GM10248 (cell line): ENCODE measurements around the gene PRKCE.

Experiments
- CTCF ChIA-PET: fragments of 300-600 bp; sonication (Branson Sonifier 250); formaldehyde crosslinking; extraction: SDS; loops from one replicate; lab custom pipeline; 2021; ENCODE audit warnings: antibody characterized with exemption; lab: Yijun Ruan, JAX
- POLR2A ChIA-PET: fragments of 350-650 bp; sonication (Branson Sonifier 250); formaldehyde crosslinking; extraction: SDS; loops from one replicate; lab custom pipeline; 2020; ENCODE audit warnings: antibody characterized with exemption; lab: Yijun Ruan, JAX
- DNase-seq: peaks from one replicate; pipeline ENCODE4 v3.0.0; 2012; ENCODE audit errors: extremely low spot score
- TF ChIP-seq, protein P1 (sequence below): IDR thresholded peaks from 2 replicates; pipeline ENCODE4 v1.5.1; 2012; ENCODE audit warnings: mild to moderate bottlenecking, low read depth; ENCODE audit errors: extremely low read depth, missing control alignments, control extremely low read depth

The PRKCE gene

DNA sequence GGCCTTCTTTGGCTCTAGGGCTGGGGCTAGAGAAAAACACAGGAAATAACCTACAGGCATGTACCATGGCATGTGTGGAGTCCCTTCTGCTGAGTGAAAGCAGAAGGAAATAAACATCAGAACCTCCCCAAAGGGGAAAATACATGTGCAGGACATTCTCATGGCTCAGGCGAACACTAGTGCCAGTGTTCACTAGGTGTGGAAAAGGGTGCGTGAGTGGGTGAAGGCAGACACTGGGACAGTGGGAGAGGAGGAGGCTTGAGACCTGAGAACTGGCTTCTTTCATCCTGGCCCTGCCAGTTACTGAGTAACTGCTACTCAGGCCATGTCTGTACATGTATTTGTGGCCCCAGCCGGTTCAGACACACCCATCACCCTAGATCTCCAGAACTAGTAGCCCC lies 268.2 kb downstream of the PRKCE start:
- TF ChIP-seq, protein P1, sequence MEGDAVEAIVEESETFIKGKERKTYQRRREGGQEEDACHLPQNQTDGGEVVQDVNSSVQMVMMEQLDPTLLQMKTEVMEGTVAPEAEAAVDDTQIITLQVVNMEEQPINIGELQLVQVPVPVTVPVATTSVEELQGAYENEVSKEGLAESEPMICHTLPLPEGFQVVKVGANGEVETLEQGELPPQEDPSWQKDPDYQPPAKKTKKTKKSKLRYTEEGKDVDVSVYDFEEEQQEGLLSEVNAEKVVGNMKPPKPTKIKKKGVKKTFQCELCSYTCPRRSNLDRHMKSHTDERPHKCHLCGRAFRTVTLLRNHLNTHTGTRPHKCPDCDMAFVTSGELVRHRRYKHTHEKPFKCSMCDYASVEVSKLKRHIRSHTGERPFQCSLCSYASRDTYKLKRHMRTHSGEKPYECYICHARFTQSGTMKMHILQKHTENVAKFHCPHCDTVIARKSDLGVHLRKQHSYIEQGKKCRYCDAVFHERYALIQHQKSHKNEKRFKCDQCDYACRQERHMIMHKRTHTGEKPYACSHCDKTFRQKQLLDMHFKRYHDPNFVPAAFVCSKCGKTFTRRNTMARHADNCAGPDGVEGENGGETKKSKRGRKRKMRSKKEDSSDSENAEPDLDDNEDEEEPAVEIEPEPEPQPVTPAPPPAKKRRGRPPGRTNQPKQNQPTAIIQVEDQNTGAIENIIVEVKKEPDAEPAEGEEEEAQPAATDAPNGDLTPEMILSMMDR, result no peak
- POLR2A ChIA-PET, result no interaction called here
- peak; percentile 33 for DNase-seq
- CTCF ChIA-PET, result interaction anchor here (1.6 to 4.0 kb wide), 3 partner anchors 15 to 39 kb away, joined by 3 to 22 read pairs (median 8); no protein-coding TSS in a partner anchor

DNA sequence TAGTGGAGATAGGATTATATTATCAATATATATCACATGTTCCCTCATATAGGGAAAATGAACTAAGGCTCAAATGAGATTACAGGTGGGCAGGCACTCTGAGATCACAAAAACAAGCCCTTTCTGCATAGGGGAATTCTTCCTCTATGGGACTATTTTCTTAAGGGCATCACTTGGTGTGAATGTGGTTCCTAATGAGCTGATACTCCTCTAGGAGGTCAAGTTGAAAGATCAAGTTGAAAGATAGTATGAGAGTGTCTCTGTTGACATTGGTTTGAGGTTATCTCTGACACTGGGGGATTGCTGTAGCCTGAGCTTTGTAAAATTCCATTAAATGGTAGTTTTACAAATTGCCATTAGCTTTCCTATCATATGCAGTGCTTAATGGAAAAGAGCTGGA lies 270.4 kb downstream of the PRKCE start:
- POLR2A ChIA-PET, result no interaction called here

DNA sequence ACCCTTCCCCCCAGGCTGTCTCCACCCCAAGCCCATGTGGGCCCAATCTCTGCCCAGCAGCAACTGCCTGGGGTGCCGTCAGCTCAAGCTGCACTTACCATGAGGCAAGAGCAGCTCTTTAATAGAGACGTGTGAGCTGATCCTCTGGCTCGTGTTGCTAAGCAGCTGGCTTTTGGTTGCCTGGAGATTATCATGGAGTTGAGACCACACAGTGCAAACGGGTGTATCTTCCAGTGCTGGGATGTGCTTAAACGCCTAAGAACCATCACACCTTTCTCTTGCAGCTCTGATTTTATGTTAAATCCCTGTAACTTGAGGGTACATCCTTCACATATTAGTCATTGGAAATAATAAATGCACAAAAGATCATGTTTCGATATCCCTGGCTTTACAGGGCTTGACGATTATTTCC lies 271.1 kb downstream of the PRKCE start:
- ChIA-PET POLR2A (no interaction called here), CTCF (interaction anchor here (1.0 to 4.0 kb wide), 3 partner anchors 14 to 72 kb away, joined by 5 to 22 read pairs (median 5); no protein-coding TSS in a partner anchor)
- DNase-seq, result no peak
- TF ChIP-seq, protein P1, result no peak

More for the DNA sequence above, 270.4 kb downstream of the PRKCE start:
- CTCF ChIA-PET, result interaction anchor here (1.0 to 4.0 kb wide), 4 partner anchors 12 to 71 kb away, joined by 3 to 22 read pairs (median 5); no protein-coding TSS in a partner anchor
- TF ChIP-seq, protein P1, result no peak
- no peak for DNase-seq

DNA sequence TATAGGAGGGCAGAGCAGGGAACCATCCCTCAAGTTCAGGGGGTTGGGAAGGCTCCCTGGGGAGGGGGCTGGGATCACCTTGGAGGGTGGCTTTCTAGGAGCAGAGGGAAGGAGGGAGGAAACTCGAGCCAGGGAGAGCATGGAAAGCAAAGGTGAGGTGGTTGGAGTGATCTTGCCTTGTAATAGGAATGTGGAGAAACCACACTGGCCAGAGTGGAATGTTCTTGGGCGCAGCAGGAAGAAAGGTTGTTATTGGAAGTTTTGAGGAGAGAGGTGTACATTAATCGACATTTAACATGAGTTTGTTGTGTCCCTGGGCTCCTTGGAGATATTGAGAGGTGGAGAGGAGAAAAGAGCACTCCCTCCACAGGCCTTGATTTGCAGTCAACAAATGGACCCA lies 272.2 kb downstream of the PRKCE start:
- no peak for DNase-seq
- TF ChIP-seq, protein P1, result no peak
- POLR2A ChIA-PET, result no interaction called here
- CTCF ChIA-PET, result interaction anchor here (4.0 kb wide), 1 partner anchor 13 kb away, joined by 22 read pairs; no protein-coding TSS in a partner anchor

DNA sequence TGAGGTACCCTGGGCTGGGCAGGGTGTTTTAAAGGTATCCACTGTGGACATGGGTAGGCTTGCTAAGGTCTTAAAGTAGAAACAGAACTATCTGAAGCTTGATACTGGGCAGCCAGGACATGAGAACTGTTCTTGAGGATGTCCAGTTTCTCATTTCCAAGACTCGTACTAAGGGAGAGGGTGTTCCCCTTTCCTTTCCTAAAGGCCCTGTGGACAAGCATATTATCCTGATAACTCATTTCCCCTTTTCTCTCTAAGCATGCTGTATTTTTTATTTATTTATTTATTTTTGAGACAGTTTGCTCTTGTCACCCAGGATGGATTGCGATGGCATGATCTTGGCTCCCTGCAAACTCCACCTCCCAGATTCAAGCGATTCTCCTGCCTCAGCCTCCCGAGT lies 273.6 kb downstream of the PRKCE start:
- CTCF ChIA-PET, result interaction anchor here (1.4 to 1.7 kb wide), 2 partner anchors 14 to 146 kb away, joined by 4 read pairs; no protein-coding TSS in a partner anchor
- TF ChIP-seq, protein P1, result no peak
- POLR2A ChIA-PET, result no interaction called here
- DNase-seq, result no peak

DNA sequence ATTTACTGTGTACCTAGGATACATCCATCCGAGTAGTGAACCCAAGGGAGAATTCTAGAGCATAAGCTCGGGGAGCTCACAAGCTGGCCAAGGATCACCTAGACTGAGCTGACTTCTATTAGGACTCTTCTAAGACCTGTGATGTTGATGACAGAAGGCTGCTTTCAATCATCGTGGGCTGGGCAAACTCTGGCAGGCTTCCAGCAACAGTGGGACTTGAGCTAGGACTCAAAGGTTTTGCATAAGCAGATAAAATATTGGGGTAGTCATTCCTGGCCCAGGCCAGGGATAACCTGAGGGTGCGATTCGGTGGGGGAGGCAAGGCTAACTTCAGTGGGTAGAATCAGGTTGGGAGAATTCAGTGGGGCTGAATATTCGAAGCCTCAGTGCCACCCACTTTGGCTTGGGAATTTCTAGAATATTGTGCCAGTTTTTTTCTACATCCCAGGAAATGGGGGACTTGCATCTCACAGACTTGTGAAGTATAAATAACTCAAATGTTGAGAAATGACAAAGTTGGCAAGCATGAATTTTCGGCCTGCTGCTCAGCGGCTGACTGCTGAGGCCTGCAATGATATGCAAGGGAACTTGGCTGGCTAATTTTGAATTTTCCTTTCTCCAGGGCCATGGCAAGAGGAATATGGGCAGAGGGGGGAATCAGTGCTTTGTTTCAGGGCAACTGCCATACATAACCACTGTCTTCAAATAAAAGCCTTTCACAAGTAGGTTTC lies 274.3 kb downstream of the PRKCE start:
- POLR2A ChIA-PET, result interaction anchor here (0.6 kb wide), 1 partner anchor 10 kb away, joined by 3 read pairs; no protein-coding TSS in a partner anchor
- no peak for DNase-seq
- TF ChIP-seq, protein P1, result no peak
- CTCF ChIA-PET, result interaction anchor here (1.0 to 1.7 kb wide), 3 partner anchors 11 to 147 kb away, joined by 3 to 4 read pairs (median 4); no protein-coding TSS in a partner anchor
